NCI-H2196 treated with DMSO at 0.1 percent for 48 hours (cell line): ENCODE measurements around the gene EPHB1.
"Not testable (repeated sequence)": the region's sequence is repeated elsewhere in the genome, so short reads cannot be mapped to it uniquely, and the experiment has no call there.

Experiments
- DNase-seq: peaks from one replicate; lab custom pipeline; 2025; ENCODE audit not compliant: unreplicated experiment; lab: John Stamatoyannopoulos, UW

EPHB1 gene

GRCh38 chr3:134938029-134938525 lies 143.0 kb downstream of the EPHB1 start:
- no peak for DNase-seq

GRCh38 chr3:134939978-134940377 lies 144.9 kb downstream of the EPHB1 start:
- no peak for DNase-seq

- DNase-seq: no peak
These were observed 146.8 kb downstream of the EPHB1 start for GRCh38 chr3:134941820-134942219.

GRCh38 chr3:134944429-134944828 lies 149.4 kb downstream of the EPHB1 start:
- DNase-seq: no peak

GRCh38 chr3:134949150-134949549 lies 154.1 kb downstream of the EPHB1 start:
- no peak for DNase-seq

GRCh38 chr3:134952371-134952770 lies 157.3 kb downstream of the EPHB1 start:
- no peak for DNase-seq

- DNase-seq: no peak
These were observed 160.8 kb downstream of the EPHB1 start for GRCh38 chr3:134955874-134956273.

GRCh38 chr3:134956395-134956794 lies 161.3 kb downstream of the EPHB1 start:
- DNase-seq: no peak

GRCh38 chr3:134956844-134957243 lies 161.8 kb downstream of the EPHB1 start:
- no peak for DNase-seq

- DNase-seq: no peak
These were observed 164.5 kb downstream of the EPHB1 start for GRCh38 chr3:134959516-134959915.

GRCh38 chr3:134964226-134964625 lies 169.2 kb downstream of the EPHB1 start:
- no peak for DNase-seq

- DNase-seq: peak; percentile 15
These were observed 170.9 kb downstream of the EPHB1 start for GRCh38 chr3:134965865-134966481.

GRCh38 chr3:134970895-134971294 lies 175.8 kb downstream of the EPHB1 start:
- DNase-seq: no peak

GRCh38 chr3:134971306-134971705 lies 176.2 kb downstream of the EPHB1 start:
- DNase-seq: no peak

GRCh38 chr3:134971907-134972306 lies 176.8 kb downstream of the EPHB1 start:
- DNase-seq: not testable (repeated sequence)

- DNase-seq: no peak
These were observed 177.9 kb downstream of the EPHB1 start for GRCh38 chr3:134972836-134973455.

GRCh38 chr3:134974624-134975023 lies 179.6 kb downstream of the EPHB1 start:
- no peak for DNase-seq

- no peak for DNase-seq
These were observed 181.9 kb downstream of the EPHB1 start for GRCh38 chr3:134976948-134977347.

GRCh38 chr3:134978658-134979057 lies 183.6 kb downstream of the EPHB1 start:
- no peak for DNase-seq

GRCh38 chr3:134985864-134986715 lies 191.0 kb downstream of the EPHB1 start:
- no peak for DNase-seq

GRCh38 chr3:134988666-134989065 lies 193.6 kb downstream of the EPHB1 start:
- DNase-seq: no peak

- DNase-seq: no peak
These were observed 195.9 kb downstream of the EPHB1 start for GRCh38 chr3:134991003-134991402.
